Upper lobe of left lung (tissue), 4 donors: Measurements from ENCODE around the gene NDFIP2.

Experiments
- EP300 ChIP-seq, 4 donors: sonication (generic); formaldehyde crosslinking; IDR thresholded peaks; one replicate each; pipeline ENCODE4 v1.5.1; 2017; ENCODE audit warnings: antibody characterized with exemption in 4 of 4, control low read depth in 2 of 4
- POLR2A ChIP-seq, 4 donors: fragments of 450-650 bp; IDR thresholded peaks; one replicate each; pipeline ENCODE4 v1.5.1; 2016 to 2017; ENCODE audit warnings: antibody characterized with exemption in 4 of 4, mild to moderate bottlenecking in 2 of 4
- POLR2AphosphoS5 ChIP-seq, 2 donors: sonication (generic); formaldehyde crosslinking; IDR thresholded peaks; one replicate each; pipeline ENCODE4 v1.5.1; 2017; ENCODE audit warnings: antibody characterized with exemption in 2 of 2
- TF ChIP-seq, protein P1 (sequence below), 6 experiments: fragments of 450-650 bp in 4 of 6; fragments of 200-600 bp in 2 of 6; sonication (generic) in 2 of 6; IDR thresholded peaks; one replicate each; pipeline ENCODE4 v1.5.1; 2016 to 2019; ENCODE audit warnings: antibody characterized with exemption in 6 of 6

DNA sequence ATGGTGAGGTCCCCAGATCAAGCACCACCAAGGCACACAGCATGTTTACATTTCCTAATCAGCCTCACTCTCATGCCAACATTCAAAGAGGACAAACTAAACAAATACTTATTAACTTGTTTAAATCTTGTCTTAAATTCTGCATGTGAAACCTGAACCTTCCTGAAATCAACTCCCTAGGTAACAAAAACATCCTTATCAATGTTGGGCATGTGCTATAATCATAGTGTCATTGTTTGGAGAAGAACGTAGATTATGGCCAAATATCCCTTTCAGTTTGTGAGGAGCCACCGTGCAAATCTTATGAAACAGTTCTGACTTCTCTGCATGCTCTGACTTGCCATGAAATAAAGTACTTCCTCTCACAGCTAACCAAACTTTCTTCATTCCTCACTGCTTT lies 123.8 kb downstream of the NDFIP2 start:
- TF ChIP-seq POLR2A (IDR thresholded peaks at IDR 0.05) (no peak), POLR2AphosphoS5 (IDR thresholded peaks at IDR 0.05) (no peak), EP300 (IDR thresholded peaks at IDR 0.05) (no peak)
- TF ChIP-seq, protein P1, sequence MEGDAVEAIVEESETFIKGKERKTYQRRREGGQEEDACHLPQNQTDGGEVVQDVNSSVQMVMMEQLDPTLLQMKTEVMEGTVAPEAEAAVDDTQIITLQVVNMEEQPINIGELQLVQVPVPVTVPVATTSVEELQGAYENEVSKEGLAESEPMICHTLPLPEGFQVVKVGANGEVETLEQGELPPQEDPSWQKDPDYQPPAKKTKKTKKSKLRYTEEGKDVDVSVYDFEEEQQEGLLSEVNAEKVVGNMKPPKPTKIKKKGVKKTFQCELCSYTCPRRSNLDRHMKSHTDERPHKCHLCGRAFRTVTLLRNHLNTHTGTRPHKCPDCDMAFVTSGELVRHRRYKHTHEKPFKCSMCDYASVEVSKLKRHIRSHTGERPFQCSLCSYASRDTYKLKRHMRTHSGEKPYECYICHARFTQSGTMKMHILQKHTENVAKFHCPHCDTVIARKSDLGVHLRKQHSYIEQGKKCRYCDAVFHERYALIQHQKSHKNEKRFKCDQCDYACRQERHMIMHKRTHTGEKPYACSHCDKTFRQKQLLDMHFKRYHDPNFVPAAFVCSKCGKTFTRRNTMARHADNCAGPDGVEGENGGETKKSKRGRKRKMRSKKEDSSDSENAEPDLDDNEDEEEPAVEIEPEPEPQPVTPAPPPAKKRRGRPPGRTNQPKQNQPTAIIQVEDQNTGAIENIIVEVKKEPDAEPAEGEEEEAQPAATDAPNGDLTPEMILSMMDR (IDR thresholded peaks at IDR 0.05), result no peak
